HG03575 (cell line): ENCODE results near the gene CC2D1A.

Experiments used
- ATAC-seq: cut with Tn5 transposase; IDR thresholded peaks from one replicate; pipeline ENCODE4 v1.9.1; 2021; ENCODE audit not compliant: unreplicated experiment, insufficient number of reproducible peaks, low FRiP score; ENCODE audit errors: extremely low read depth

CC2D1A gene

DNA sequence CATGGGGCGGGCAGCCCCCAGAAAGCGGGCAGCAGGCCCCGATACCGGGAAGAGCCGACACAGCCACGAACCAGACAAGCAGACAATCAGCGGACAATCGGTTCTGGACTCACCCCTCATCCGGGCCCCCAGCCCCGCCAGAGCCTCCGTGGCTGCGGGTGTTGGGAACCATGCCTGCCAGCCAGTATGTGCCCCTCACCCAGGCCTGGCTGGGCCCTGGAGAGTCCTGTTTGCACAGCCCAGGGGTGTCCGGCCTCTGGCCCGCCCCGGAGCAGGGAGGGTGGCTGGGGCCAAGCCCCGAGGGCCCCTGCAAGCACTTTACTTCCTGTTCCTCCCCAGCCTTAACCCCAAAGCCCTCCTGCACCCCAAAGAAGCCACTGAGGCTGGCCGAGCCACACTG lies 24.4 kb downstream of the CC2D1A start:
- ATAC-seq: no peak

DNA sequence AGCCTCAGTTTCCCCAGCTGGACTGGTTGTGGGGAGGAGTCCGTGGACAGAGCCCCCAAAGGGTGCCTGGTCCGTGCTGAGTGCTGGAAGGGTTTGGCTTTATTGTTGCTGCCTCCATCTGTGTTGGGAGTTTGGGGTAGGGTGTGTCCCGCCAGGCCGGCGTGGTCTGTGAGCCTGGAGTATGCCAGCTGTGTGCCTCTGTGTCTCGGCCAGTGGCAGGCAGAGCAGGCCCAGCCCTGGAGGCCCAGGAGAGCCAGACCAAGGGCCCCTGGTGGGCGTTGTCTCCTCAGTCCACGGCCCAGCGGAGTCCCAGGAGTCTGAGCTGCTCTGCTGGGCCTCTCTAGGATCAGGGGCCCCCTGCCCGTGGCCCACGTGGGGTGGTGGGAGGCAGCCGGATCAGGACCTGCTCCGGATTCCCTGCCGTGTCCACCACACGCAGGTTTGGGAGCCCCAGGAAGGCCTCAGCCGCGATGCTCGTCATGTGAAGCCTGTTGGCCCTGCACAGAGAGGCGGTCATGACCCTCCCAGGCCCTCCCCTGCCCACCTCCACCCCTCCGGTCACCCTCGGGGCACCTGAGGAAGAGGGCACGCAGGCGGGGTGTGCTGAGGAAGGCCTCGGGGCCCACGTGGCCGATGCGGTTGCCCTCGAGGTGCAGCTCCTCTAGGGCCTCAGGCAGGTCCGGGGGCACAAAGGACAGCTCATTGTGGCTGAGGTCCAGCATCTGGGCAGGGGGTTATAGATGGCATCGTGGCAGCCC lies 25.6 kb downstream of the CC2D1A start:
- ATAC-seq: no peak

GRCh38 chr19:13932149-13932637 lies 26.2 kb downstream of the CC2D1A start:
- ATAC-seq: no peak

DNA sequence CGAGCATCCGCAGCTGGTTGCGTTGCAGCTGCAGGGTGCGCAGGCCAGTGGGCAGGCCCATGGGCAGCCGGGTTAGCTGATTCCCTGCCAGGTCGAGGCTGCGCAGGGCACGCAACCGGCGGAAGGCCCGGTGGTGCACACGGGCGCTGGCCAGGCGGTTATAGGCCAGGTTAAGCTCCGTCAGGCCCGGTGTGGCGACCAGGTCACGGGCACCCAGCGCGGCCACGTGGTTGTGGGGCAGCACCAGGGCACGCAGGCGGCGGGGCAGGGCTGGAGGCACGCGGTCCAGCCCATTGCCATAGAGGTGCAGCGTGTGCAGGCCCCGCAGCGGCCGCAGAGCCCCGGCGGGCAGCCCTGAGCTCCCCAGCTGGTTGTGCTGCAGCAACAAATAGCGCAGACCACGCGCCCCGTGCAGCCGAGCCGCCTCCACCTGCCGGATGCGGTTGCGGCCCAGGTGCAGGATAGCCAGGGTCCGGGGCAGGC lies 27.0 kb downstream of the CC2D1A start:
- ATAC-seq: no peak

DNA sequence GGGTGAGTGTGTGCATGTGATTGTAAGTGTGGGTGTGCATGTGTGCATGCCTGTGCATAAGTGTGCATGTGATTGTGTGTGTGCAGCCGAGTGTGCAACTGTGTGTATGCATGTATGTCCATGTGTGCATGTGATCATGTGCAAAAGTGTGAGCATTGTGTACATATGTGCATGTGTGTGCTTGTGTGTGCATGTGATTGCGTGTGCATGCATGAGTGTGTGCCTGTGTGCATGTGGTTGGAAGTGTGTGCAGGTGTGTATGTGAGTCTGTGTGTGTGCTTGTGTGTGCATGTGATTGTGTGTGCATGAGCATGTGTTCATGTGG lies 28.7 kb downstream of the CC2D1A start:
- no peak for ATAC-seq

DNA sequence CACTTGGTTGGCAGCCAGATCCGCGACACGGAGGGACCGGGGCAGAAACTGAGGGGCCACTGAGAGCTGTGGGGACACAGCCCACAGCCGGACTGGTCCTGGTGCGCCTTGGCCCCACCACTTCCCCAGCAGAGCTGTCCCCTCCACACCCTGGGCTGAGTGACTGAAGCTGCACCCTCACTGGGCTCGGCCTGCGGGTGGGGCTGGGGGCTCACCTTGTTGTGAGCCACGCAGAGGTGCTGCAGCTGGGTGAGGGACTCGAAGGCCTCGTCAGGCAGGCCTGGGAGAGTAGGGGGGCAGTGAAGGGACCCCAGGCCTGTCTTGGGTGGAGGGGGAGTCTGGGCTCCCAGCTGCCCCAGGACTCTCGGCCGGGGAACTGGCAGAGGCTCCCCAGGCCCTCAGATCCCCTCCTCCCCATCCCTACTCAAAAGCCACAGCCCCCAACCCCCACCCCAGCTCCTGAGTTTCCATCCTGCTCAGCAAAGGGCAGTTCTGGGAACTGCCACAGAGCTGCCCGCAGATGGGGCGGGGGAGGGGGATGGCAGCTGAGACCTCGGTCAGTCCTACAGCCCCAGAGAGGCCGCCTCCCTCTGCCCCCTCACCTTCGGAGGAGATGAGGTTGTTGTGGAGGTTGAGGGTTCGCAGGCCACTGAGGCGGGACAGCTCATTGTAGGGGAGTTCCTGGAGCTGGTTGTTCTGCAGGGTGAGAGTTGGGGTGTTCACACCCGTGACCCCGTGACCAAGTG lies 29.9 kb downstream of the CC2D1A start:
- ATAC-seq: no peak

DNA sequence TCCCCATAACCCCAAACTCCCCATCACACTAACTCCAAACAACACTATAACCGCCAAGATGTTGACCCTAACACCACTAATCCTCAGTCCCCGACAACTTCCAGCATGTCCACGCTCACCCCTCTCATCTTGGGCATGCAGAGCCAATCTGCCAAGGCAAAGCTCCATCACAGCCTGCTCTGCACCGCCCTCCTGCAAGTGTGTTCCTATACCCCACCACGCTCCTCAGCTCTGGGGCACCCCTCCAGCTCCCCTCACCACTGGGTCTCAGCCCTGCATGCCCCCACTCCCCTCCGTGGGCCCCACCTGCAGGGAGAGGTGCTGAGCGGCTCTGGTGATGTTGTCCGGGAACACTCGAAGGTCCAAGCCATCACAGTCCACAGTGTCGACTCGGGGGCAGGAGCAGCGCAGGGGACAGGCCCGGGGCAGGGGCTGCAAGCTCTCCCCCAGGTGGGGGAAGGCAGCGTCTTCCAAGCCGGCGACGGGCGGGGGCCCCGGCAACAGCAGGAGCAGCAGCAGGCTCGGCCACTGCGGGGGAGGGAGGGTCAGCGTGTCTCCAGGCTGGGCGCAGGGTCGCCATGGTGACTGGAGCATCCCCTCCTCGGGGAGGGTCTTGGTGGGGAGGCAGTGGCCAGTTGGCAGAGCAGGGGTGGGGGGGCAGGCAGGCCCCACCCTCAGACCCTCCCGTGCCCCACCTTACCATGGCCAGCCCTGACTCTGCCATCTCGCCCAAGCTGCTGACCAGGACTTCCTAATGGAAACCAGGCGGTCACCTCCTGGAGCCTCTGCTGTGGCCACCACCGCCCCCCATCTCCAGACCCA lies 31.7 kb downstream of the CC2D1A start:
- ATAC-seq: no peak

DNA sequence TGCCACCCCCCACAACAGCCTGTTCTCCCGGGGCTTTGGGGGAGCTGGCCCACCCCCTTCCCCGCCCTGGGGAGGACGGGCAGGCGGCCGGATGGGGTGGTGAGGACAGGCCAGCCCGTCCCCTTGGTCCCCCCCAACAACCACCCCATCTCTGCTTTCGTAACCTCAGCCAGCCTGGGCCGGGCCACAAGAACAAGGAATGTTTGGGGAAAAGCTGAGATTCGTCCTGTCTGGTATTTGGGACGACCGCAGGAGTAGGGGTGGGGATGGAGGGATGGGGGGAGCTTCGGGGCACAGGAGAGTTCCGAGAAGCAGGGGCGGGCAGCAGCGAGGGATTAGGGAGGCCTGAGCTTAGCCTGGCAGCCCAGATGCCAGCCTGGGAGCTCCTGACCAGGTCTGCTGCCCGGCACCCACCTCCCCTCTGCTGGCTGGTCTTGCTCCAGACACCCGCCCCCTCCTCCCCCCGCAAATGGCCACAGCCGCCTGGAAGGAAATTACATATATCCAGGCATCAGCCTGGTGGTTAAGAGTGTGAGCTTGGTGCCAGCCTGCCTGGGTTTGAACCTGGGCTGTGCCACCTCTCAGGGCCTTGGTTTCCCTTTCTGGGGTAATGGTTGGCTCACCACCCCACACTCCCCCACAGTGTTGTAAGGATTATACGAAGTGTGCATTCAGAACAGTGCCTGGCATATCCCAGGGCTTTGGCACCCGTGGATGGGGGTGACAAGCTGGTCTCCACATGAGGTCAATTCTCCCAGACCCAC lies 32.5 kb downstream of the CC2D1A start, which contains the start of gene PODNL1:
Gene PODNL1 (minus strand): TSS at position 117 of the 764 bp plus-strand sequence. CDS start 236 bp downstream, outside the sequence.
- no peak for ATAC-seq

GRCh38 chr19:13942023-13942684 lies 36.2 kb downstream of the CC2D1A start:
- ATAC-seq: no peak

DNA sequence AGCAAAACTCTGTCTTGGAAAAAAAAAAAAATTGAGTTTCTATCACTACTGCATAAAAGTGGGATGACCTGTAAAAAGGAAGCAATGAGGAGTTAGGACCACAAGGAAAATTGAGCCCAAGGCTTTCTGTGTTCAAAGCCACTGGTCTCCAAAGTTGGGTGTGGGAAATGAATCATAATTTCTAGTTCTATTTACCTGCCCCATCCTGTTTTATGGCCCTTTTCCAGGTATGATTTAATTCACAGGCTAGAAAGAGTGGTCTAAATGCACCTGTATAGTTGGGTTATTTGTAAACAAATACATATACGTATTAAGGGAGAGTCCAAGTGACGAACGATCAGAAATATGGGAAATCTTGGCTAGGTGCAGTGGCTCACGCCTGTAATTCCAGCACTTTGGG lies 40.4 kb downstream of the CC2D1A start:
- no peak for ATAC-seq

- ATAC-seq: no peak
Observed at GRCh38 chr19:13951043-13951442, 45.0 kb downstream of the CC2D1A start.

DNA sequence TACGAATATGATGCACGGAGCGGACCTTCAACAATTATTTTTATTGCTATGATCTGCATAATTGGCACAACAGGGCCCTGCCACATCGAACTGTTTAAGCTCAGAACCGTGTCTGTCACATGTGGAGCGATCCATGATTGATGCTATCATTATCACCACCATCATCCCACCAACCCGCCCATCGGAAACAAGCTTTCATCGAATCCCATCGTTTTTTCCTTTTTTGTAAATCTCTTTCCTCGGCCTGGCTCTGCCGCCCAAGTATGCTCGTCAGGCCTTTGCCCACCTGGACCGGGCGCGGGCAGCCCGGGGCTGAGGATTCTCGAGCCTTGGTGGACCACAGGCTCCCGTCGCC lies 45.8 kb downstream of the CC2D1A start:
- ATAC-seq: no peak

DNA sequence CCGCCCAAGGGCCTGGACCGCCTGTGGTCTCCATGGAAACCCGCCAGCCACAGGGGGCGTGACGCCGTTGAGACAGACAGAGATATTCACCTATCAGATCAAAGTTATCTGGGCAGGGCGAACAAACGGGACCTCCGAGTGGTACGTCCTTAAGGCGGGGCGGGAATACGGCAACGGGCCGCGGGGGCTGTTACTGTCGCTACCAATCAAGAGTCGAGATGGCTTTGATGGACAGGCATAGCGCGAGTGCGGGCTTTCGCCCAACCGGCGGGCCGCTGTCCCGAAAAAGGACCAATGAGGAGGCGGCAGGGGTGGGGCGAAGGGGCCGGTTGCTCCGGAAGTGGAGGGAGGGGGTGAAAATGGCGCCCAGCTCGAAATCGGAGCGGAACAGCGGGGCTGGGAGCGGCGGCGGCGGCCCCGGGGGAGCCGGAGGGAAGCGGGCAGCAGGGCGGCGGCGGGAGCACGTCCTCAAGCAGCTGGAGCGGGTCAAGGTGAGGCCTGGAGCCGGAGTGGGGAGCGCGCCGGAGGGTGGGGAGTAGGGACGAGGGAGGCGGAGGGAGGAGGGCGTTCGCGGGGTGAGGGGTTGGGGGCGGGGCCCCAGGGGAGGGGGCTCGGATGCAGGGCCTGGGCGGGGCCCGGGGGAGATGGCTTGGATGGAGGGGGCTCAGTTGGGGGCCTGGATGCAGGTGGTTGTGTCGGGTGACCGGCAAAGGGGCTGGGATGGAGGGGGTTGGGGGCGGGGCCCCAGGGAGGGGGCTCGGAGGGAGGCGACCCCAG lies 46.3 kb downstream of the CC2D1A start, which contains the start of gene DCAF15:
Gene DCAF15 (plus strand): TSS at position 356 of the 777 bp plus-strand sequence. CDS start 4 bp downstream, at position 360.
- ATAC-seq: peak; percentile 90

DNA sequence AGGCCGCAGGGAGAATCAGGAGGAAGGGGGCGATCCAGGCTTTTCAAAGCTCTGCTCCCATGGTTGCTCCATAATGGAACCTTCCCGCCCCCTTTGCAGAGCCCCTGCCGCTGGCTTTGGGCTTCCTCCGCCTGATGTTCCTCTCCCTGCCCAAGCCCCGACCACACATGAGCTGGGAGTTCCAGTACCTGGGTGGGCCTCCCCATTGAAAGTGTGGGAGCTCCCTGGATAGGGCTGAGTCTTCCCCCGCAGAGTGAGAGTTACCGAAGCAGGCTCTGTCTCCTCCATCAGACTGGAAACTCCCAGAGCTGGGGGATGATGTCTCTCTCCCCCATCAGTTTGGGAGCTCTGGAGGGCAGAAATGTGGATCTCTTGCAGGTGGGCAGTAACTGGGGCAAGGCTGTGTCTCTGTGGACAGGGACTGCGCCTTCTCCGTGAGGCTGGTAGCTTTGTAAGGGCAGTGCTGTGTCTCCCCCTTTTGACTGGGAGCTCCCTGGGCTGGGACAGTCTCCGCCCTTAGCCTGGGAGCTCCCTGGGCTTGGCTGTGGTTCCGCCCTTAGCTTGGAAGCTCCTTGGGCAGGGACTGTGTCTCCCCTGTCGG lies 47.0 kb downstream of the CC2D1A start:
- ATAC-seq: no peak

- no peak for ATAC-seq
Observed at GRCh38 chr19:13954185-13954584, 48.2 kb downstream of the CC2D1A start.

DNA sequence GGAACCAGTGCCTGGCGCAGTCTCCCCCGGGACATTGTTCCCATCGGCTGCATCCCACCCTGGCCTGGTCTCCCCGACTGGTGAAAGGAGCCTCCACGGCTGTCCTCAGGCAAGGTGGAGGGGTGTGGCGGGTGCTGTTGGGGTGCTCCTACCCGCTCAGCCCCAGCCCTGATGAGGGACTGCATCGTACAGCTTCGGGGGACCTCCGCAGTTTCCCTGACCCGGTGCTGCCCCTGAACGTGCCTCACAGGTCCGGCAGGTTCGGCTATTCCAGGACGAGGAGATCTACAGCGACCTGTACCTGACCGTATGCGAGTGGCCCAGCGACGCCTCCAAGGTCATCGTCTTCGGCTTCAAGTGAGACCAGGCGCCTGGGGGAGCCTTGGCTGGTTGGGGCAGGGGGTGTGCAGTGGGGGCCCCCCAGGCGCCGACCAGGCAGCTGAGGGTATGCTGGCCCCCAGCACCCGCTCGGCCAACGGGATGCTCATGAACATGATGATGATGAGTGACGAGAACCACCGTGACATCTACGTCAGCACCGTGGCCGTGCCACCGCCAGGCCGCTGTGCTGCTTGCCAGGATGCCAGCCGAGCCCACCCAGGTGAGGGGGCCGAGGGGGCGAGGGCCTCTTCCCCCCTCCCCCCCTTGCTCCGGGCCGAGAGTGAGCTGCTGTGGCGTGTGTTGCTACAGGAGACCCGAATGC lies 49.8 kb downstream of the CC2D1A start:
- ATAC-seq: no peak

- ATAC-seq: no peak
Observed at GRCh38 chr19:13956365-13956744, 50.4 kb downstream of the CC2D1A start.
